ENCODE measurements around the gene GPR26.

Gene GPR26

DNA sequence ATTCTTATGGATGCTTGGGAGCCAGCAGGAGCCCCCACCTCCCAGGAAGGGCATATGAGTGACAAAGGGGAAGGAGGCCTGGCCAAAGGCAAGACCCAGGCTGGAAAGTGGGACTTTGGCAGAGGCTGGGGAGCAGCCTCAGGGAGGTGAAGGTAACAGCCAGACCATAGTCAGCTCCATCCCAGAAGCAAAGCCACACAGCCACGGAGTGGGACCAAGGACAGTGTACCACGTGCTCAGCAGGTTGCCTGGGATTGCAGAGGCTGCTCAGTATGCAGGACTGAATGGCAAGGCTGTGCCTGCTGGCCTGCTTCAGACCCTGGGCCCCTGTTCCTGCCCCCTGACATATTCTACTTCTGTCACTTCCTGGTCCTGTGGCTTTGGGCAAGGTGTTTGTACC is 17.6 kb upstream of the GPR26 start:
- DNase-seq (ENCODE audit: low spot score): no peak

DNA sequence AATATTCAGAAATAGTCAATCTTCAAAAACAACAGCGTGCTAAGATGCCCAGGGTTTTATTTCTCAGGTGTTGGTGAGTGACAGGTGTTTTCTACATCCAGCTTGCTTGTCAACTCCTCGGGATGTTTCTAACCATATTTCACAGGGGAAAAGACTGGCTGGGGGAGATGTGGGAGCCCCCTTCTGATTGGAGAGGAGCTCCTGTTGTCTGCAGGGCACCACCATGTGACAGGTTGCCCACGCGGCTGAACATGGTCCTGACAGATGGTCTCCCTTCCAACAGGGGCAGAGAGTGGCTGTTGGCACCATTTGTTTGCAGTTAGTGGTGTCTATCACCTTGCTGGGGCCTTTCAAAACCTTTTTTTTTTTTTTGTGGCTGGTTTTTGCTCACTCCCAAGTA is 16.5 kb upstream of the GPR26 start:
- no peak for DNase-seq (ENCODE audit: low spot score)

DNA sequence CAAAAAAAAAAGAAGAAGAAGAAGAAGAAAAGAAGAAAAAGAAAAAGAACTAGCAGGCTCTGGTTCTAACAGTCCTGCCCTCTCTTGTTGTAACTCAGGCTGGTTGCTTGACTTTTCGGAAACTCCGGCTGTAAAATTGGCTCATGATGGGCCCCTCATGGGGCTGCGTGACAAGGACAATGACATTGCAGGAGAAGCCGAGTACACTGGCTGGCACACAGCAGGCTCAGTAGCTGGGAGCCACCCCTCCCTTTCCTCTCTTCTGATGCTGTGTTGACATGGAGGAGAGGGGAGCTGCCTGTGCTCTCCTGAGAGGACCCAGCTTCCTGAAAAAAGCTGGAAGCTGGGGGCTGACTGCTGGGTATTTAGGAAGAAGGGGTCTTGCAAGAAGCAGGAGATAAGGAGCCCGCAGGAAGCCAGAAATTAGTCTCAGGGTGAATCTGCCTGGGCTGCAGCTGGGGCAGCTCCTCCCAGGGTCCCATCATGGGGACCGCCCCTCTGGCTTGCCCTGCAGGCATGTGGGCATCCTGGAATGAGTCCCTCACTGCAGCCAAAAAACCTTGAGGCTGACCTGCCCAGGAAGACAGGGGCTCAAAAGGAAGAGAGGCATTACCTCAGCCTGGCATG is 14.6 kb upstream of the GPR26 start:
- no peak for DNase-seq (ENCODE audit: low spot score)

DNA sequence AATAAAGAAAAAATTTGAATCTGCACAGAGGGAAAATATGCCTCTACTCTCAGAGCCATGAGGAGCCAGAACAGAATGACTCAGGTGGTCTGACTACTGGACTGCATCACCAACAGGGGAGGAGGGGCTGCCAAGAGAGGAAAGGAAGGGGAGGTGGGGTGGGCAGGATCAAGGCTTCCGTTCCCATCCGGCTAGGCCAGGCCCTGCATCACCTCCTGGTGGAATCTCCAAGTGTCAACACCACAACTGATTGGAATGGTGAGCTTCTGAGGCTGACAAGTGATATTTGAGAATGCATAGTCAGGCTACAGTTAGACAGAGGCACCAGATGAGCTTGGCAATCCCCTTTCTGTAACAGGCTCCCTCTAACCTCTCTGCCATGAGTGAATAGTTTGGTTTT is 10.4 kb upstream of the GPR26 start:
- DNase-seq (ENCODE audit: low spot score): no peak

DNA sequence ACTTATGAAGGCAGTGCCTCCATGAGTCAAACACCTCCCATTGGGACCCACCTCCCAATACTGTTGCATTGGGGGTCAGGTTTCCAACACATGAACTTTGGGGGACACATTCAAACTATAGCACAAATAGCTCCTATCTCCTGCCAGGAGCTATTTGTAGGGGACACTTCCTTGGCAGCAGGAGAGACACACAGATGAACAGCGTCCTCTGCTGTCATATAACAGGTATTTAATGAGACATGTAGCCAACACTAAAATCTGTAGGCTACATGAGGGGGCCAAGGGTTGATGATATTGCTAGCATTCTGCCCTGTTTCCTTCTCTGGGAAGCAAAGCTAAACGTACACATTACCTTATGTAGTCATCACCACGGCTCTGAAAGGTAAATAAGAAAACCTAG is 2.6 kb upstream of the GPR26 start:
- no peak for DNase-seq (ENCODE audit: low spot score)

DNA sequence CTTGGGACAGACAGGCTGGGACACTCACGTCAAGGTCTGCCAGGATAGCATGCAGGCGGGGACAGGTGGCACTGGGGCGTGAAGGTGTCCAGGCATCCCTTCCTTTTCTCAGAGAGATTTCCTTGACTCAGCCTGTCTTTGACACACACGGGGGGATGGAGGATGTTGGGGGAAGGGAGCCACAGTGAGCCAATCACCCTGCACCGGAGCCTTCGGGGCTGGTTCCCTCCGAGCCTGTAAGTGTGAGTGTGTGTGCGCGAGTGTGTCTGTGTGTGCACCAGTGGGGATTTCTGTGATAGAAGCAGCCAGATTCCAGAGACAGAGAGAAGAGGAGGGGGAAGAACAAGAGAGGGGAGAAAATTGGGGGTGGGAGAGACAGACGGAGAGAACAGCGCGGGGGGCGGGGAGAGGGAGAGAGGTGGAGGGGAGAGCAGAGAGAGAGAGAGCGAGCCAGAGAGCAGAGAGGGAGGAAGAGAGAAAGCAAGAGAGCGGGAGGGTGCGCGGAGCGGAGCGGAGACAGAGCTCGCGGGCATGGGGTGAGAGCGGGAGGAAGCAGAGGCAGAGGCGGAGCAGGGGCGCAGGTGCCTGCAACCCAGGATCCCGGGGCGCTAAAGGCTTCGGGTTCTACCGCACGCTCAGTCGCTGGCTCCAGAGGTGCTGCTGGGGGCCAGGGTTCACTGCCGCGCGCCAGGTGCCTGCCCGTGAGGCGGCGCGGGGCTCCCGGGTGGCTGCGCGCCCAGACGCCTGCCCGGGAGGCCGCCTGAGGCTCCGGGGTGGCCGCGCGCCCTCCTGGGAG is 466 bp upstream of the GPR26 start:
- DNase-seq (ENCODE audit: low spot score): no peak

DNA sequence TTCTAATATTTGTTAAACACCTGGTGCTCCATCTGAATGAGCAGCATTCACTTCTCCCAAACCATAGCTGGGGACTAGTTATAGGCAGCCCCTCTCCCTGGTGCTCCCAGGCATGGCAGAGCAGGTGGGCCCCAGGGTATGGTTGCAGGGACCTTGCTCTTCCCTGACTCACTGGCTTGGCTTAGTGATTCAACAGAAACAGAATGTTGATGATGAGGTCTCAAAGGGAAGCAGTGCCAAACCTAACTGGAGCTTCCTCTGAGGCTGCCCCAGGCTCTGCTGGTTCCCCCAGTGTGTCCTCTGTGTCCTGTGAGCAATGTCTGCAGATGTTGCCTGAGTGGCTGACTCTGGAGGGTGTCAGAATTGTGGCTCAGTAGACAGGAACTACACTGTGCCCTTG is 3.7 kb downstream of the GPR26 start:
- no peak for DNase-seq (ENCODE audit: low spot score)

DNA sequence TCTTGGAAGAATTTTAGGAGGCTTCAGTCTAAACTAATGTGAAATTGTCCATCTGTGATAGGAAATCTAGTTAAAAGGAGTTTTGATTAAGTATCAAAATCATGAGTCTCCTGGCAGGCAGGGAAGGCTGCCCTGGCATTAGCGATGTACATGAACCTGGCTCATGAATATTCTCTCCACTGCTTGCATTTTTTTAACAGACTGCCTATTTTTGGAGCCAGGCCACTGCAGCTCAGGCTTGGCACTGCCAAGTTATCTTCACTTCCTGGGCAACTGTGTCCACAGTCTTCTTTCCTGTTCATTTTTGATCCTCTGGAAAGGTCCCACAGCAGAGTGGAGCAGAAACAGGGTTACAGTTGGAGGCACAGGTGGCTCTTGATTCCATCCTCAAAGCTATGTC is 7.0 kb downstream of the GPR26 start:
- no peak for DNase-seq (ENCODE audit: low spot score)

DNA sequence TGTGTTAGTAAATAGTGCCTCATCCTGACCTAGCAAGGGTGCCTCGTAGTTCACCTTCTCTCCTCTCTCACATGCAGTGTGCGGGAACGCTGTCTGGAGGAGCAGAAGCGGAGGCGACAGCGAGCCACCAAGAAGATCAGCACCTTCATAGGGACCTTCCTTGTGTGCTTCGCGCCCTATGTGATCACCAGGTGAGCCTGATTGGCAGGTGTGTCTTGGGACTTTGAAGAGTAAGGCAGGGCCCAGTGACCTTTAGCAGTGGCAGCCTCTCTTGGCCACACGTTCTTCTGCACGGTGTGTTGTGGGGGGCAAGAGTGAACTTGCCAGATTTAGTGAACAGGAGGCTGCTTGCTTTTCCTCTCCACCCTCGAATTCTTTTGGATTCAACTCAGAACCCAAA is 8.6 kb downstream of the GPR26 start:
- DNase-seq (ENCODE audit: low spot score): no peak

DNA sequence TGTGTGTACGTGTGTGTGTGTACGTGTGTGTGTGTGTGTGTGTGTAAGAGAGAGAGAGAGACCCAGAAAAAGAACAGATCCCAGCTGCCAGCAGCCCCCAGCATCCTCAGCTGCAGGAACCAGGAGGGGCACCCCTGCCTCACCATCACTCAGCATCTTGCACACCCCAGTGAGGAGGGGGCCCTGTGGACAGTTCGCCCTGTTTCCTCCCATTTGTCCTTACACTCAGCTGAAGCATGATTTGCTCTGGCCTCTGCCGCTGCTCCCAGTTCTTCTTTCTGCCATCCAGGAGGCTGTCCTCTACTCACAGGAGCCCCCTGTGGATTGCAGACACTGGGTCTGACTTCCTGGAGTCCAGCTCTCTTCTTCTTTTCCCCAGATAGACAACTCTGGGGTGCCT is 9.7 kb downstream of the GPR26 start:
- no peak for DNase-seq (ENCODE audit: low spot score)

DNA sequence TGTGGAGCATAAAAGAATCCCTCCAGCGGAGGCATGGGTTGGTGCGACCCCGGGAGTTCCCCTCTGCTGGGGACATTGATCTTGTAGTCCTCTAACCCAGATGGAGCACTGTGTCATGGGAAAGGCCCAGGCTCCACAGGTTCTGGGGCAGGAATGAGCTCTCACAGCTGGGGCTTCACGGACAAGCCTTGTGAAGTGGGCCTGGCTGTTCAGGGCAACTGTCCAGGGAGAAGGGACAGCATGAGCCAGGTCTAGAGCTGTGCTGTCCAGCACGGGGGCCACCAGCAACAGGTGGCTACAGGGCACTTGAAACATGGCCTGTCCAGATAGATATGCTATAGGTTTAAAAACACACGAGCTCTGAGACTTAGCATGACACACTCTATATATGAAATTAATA is 11.4 kb downstream of the GPR26 start:
- DNase-seq (ENCODE audit: low spot score): no peak

DNA sequence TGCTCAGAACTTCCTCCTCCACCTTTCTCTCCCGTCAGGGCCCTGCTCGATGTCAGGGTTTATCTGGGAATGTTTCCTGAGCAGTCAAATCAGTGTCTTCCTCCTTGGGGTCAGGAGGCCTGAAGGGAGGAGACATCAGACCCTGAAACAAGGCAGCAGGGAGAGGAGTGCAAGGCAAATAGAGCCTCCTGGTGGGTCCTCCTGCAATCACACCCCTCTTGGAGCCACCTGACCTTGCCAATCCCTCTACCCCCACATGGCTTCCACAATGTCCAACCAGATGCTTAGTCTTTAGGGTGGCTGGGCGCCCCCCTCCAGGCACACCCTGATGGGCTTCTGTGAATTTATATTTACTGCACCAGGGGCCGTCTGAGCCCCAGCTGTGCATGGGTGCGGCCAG is 12.2 kb downstream of the GPR26 start:
- DNase-seq (ENCODE audit: low spot score): no peak

DNA sequence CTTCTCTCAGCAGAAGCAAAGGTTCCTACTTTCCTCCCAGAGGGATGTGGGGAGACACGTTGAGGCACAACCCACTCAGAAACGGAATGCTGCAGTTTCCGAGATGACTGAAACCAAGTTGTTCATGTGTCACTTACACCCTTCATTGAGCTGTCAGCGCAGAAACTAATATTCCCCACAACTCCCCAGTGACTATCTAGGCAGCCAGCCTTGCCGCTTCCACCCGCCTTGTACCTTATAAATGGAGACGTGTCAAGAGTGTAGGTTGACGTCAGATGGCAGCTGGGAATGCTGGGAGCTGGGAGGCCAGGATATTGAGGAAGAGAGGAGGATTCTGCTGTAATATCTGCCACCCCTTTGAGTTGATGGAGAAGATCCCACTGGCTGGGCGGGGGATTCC is 15.1 kb downstream of the GPR26 start:
- no peak for DNase-seq (ENCODE audit: low spot score)

DNA sequence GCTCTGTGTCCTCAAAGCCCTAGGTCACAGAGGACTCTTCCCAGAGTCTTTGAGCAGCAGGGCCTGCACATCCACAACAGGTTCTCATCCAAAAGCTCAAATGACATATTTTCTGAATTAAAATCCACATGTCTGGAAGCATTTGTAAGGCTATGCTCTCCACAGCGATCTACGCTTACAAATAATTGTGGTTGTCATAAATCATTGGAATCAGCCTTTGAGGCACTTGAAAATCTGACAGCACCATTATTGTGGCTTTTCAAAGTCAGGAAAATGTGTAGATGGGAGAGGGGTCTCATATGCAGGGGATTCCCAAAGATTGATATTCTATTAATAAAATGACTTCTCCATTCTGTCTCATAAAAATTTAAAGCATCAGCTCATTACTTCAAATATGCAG is 16.3 kb downstream of the GPR26 start:
- DNase-seq (ENCODE audit: low spot score): no peak

DNA sequence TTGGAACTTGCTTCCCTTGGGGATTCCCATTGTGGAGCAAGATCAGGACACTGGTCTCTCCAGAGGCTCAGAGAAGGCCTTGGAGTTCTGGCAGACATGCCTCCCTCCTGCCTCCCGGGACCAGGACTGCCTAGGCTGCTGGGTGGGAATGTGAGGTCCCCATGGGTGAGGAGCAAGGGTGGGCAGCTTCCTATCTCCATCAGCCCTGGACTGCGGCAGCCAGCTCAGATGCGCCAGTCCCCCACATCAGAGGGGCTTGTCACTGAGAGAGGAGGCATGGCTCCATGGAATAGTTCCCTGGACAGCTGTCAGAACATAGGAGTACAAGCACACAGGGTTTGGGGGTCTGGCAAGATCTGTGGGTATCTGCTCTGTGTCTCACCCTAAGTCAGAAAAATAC is 17.3 kb downstream of the GPR26 start:
- no peak for DNase-seq (ENCODE audit: low spot score)

DNA sequence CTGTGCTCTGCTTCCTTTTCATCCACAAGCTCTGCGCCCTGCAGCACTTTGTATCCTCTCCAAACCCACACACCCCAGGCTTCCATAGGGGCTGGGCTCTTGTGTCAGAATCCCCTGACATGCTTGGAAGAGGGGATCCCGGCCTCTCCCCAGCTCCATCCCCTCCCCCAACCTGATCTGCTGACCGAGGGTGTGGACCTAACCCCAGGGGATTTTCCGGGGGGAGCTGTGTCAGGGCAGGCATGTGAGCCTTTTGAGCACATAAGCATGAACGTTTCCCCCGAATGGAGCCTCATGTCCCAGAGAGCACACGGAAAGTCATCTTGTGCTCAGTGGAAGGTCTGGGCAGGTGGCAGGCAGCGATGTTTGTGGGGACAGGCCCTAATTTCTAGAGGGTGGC is 17.7 kb downstream of the GPR26 start:
- DNase-seq (ENCODE audit: low spot score): no peak

DNA sequence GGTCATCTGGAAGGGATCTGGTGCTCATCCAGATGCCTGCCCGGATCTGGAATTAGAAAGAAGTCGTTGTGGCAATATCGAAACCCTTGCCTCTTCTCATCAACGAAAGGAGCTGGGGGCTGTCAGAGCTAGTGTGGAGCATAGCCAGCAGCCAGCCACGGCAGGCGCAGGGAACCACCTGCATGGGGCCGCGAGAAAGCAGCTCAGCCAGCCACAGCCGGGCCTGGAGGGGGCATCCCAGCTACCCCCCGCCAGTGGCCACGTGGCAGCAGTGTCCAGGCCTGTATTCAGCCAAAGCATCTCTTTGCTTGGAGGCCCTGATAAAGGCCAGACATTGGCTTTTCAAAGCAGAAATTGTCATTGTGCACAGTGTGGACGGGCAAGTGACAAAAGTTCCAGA is 19.1 kb downstream of the GPR26 start:
- DNase-seq (ENCODE audit: low spot score): no peak

DNA sequence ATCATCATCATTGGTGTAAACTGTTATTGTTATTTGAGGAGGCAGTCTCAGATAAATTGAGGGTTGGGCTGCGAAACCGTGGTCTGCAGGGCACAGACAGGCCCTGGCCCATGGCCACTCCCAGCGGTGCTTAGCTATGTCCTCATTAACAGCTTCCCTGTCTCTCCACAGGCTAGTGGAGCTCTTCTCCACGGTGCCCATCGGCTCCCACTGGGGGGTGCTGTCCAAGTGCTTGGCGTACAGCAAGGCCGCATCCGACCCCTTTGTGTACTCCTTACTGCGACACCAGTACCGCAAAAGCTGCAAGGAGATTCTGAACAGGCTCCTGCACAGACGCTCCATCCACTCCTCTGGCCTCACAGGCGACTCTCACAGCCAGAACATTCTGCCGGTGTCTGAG is 21.6 kb downstream of the GPR26 start:
- no peak for DNase-seq (ENCODE audit: low spot score)

DNA sequence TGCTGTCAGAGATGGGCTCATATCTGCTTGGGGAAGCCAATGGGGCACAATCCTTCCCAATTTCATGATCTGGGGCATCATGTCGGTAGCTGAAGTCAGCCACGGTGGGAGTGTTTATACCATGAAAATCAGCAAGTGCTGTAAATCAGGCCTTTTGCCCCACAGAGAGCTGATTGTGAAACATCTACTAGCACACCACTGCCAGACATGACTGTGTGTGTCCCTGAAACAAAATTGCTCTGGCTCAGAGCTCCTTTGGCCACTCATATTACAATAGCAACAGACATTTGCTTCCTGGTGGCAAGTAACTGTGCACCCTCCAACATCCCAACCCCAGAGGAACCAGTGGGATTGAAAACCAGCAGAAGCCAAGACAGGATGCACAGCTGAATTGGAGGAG is 23.7 kb downstream of the GPR26 start:
- DNase-seq (ENCODE audit: low spot score): no peak

DNA sequence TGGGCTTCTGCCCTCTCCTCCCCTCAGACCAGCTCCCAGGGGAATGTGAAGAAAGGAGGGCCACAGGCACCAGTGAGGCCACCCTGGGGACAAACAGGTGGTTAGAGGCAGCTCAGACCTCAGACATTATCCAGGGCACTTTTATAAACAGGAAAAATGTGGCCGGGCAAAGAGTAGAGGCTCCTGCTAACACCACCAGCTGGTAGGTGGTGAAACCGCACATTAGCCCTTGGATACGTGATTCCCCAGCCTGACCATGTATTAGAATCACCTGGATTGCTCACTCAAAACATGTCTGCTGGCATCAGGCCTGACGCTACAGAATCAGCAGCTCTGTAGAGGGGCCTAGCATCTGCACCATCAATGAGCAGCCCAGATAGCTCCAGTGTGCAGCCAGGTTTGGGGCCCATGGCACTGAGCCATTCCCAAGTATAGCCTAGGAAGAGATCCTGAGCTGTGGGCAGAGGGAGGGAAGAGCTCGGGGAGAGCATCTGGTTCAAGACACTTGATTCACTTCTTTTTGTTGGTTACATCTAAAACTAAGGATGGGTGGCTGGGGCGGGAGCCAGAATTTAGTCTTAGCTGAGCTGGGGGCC is 37.1 kb downstream of the GPR26 start:
- DNase-seq (ENCODE audit: low spot score): no peak

DNA sequence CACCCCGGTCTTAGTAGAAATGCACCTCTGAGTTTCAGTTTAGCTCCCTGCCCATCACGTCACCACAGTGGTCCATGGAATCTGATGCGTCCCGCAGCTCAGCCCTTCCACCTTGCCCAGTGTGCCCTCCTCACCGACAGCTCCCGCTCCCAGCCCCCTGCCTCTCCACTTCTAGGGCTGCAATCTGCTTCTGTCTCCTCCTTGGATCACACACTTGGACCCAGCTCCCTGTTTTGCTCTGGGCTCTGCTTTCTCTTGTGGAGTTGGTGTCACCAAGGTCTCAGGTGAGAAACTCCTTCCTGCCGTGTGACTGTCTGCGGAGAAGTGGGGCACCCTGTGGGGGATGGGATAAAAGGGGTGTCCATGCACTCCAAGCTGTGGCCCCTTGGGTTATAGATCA is 37.9 kb downstream of the GPR26 start:
- DNase-seq (ENCODE audit: low spot score): no peak

DNA sequence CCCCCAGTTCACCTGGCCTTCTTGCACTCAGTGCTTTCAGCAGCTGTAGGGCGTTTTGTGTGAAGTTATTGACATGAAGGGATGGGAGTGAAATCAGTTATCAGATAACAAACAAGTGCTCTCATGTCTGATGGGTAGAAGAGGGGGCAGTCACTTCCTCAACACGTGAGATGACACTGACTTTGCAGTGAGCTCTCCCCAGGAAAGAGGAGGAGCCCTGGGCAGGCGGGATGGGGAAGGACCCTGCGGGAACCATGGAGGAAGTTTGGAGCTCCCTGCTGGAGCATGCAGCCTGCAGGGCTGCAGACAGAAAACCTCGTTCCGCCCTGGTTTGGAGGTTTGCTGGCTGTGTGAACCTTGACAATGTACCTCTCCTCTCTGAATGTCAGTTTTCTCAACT is 38.7 kb downstream of the GPR26 start:
- DNase-seq (ENCODE audit: low spot score): no peak

DNA sequence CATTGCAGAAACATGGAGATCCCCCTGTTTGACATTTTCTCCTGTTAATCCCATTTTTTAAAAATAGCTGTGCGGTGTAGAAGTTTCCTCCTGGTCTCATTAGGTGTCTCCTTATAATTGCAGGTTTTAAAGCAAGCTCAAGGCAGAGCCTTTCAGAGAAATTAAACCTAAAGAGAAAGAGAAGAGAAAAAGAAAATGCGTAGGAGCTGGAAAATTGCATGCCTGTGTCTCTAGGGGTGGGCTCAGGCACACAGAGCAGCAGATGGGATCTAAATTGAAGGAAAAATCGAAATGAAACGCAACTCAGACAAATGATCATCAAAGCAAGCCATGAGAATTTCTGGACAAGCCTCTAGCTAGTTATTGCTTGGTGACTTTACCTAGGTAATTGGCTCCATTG is 40.1 kb downstream of the GPR26 start:
- DNase-seq (ENCODE audit: low spot score): no peak

DNA sequence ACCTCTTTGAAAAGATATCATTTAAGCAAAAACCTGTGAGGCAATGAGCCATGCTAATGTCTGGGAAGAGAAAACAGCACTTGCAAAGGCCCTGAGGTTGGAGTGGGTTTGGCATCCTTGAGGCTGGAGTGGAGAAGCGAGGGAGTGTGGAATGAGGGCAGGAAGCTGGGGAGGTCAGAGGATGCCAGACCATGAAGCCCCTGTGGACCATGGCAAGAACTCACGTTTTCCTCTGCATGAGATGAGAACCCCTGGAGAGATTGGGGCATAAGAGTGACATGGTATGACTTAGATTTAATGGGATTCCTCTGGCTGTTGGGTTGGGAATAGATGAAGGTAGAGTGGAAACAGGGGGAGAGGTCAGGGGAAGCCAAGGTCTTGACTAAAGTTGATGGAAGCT is 49.4 kb downstream of the GPR26 start:
- DNase-seq (ENCODE audit: low spot score): no peak

Data from D341Med (cell line).